Thymus (tissue), 2 donors: ENCODE data around the gene DMRTC1B. TPM values are rescaled to one million over a fixed set of nuclear protein-coding genes. Genes with fewer than 3 reads are reported as not detected.

Source experiments
- polyA plus RNA-seq: library from polyadenylated mRNA; stranded (reverse); fragments of 200-250 nt; gene quantifications from one replicate; pipeline ENCODE4 v1.2.3, GENCODE V29; 2013
- total RNA-seq: library from RNA; stranded (reverse); fragments of 120-200 nt; gene quantifications from one replicate; pipeline ENCODE4 v1.2.4, GENCODE V29; 2013
- donor health status: healthy.

Gene DMRTC1B
- total and polyA plus RNA-seq, 2 donors: 0.14 to 1.3 TPM

Other genes starting within 250 kb of the DMRTC1B start
- 15.4 TPM for gene HDAC8, start 204.0 kb upstream of the DMRTC1B start, total RNA-seq
- gene HDAC8, start 204.0 kb upstream of the DMRTC1B start, polyA plus RNA-seq: 27.1 TPM
- gene PHKA1, start 62.6 kb upstream of the DMRTC1B start, total RNA-seq: 2.1 TPM
- gene PHKA1, start 62.6 kb upstream of the DMRTC1B start, polyA plus RNA-seq: 14.1 TPM
- gene FAM236B, start 5.8 kb downstream of the DMRTC1B start, total RNA-seq: not detected
- not detected for gene FAM236B, start 5.8 kb downstream of the DMRTC1B start, polyA plus RNA-seq
- not detected for gene FAM236D, start 31.3 kb downstream of the DMRTC1B start, total RNA-seq
- gene FAM236D, start 31.3 kb downstream of the DMRTC1B start, polyA plus RNA-seq: not detected
- not detected for gene FAM236C, start 135.7 kb downstream of the DMRTC1B start, total RNA-seq
- not detected for gene FAM236C, start 135.7 kb downstream of the DMRTC1B start, polyA plus RNA-seq
- not detected for gene FAM236A, start 161.3 kb downstream of the DMRTC1B start, total RNA-seq
- gene FAM236A, start 161.3 kb downstream of the DMRTC1B start, polyA plus RNA-seq: not detected
- 0.05 TPM for gene DMRTC1, start 166.9 kb downstream of the DMRTC1B start, total RNA-seq
- gene DMRTC1, start 166.9 kb downstream of the DMRTC1B start, polyA plus RNA-seq: 0.05 TPM
- gene PABPC1L2B, start 226.0 kb downstream of the DMRTC1B start, total RNA-seq: not detected
- gene PABPC1L2B, start 226.0 kb downstream of the DMRTC1B start, polyA plus RNA-seq: not detected